HG03378 (cell line): ENCODE data around the gene SH3BP5L.

Experiments used
- ATAC-seq: cut with Tn5 transposase; IDR thresholded peaks from one replicate; pipeline ENCODE4 v1.9.1; 2021; ENCODE audit warnings: mild to moderate bottlenecking, moderate library complexity; ENCODE audit not compliant: unreplicated experiment

SH3BP5L gene

DNA sequence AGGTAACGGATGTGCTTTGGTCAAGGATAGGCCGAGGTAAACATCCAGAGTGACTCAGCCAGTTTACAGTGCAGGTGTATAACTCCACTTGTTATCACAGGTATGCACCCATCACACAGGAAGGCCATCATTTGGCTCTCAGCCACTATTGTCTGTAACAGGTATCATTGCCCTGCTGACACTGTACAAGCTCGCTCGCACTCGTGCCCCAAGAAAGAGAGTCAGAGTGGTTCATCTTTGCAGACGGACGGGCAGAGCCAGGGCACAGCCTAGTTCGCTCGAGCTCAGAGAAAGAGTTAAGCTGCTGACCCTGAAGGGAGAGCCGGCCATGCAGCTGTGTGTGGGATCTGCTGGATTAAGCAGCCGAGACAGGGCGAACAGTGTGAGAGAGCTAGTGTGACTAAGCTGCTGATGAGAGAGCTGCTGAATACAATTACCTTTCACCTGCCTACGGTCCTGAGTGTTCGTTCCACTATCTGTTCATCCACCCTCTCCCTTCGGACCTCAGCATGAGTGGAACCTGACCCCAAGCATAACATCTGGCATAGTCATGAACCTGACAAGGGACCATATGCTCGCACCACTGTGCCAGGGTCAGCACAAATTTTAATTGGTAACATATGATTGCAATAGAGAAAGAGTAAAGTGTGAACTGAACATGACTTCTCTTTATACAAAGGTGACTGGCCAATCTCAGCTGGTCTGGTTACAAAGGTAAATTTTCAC, 43.1 kb downstream of the SH3BP5L start:
- no peak for ATAC-seq

DNA sequence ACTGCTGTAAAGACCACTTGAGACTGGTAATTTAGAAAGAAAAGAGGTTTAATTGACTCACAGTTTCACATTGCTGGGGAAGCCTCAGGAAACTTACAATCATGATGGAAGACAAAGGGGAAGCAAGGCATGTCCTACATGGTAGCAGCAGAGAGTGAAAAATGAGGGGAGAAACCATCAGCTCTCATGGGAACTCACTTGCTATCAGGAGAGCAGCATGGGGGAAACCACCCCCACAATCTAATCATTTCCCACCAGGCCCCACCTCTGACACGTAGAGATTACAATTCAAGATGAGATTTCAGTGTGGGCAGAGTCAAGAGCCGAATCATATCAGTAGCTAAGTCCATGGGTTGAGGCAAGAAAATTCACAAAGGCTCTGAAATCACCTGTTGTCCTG, 46.4 kb downstream of the SH3BP5L start:
- ATAC-seq: no peak

DNA sequence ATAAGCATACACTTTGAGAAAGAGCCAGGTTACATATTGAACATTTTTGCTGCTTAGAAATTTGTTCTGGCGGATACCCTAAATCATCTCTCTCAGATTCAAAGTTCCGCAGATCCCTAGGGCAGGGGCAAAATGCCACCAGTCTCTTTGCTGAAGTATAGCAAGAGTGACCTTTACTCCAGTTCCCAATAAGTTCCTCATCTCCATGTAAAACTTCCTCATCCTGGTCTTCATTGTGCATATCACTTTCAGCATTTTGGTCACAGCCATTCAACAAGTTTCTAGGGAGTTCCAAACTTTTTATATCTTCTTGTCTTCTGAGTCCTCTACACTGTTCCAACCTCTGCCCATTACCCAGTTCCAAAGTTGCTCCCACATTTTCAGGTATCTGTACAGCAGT, 46.8 kb downstream of the SH3BP5L start:
- ATAC-seq: no peak

DNA sequence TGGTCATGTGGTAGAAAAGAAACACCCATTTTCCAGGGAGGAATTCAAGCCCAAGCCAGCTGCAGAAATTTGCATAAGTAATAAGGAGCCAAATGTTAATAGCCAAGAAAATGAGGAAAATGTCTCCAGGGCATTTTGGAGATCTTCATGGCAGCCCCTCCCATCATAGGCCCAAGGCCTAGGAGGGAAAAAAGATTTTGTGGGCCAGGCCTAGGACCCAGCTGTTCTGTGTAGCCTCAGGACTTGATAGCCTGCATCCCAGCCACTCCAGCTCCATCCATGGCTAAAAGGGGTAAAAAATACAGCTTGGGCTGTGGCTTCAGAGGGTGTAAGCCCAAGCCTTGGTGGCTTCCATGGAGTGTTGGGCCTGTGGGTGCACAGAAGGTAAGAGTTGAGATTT, 48.7 kb downstream of the SH3BP5L start:
- ATAC-seq: no peak

DNA sequence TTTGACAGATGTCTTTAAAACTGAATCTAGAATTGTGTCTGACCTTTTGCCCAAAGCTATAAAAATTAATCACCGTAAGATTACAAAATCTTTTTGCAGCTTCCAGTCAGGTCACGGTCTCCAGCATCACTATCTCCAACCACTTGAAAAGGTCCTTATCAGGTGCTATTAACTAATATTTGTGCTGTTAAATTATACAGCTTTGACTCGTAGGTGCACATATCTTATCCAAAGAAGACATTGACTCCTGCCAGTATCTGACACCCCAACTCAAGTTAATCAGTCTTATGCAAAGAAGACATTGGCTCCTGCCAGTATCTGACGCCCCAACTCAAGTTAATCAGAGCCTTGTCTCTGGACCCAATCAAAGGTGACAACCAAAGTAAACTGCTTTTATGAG, 50.3 kb downstream of the SH3BP5L start:
- no peak for ATAC-seq
